ENCODE data around the gene PCSK6.
A peak's percentile ranks its signal among the peaks of the same experiment; 100 is the strongest.

DNA sequence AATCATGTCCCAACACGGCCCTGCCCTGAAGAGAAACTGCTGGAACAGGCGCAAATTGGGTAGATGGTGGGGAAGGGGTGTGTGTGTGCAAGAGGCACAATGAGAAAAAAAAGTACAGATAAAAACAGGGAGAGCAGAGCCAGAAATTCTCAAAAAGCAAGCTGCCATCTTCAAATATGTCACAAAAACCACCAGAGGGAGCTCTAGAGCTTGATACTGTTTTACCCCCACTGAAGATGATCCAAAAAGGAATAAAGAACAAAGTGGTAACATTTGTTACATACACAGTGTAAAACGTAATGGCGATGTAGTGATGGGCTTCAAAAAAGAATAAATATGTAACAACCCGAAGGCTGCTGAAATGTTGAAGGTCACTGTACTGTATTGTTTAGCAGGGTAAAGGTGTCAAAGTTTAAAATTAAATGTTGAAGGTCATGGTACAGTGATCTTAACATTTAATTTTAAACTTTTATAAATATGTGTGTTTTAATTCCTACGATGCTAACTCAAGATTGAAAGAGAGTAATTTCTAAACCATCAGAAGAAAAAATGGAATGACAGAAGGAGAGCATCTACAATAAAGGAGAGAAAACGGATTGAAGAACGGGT lies 200.5 kb downstream of the PCSK6 start:
- TF ChIP-seq TCF7 (CRISPR knock-in tag; IDR thresholded peaks at IDR 0.05; ENCODE audit: low read depth) = no peak
- TF ChIP-seq, protein P1, sequence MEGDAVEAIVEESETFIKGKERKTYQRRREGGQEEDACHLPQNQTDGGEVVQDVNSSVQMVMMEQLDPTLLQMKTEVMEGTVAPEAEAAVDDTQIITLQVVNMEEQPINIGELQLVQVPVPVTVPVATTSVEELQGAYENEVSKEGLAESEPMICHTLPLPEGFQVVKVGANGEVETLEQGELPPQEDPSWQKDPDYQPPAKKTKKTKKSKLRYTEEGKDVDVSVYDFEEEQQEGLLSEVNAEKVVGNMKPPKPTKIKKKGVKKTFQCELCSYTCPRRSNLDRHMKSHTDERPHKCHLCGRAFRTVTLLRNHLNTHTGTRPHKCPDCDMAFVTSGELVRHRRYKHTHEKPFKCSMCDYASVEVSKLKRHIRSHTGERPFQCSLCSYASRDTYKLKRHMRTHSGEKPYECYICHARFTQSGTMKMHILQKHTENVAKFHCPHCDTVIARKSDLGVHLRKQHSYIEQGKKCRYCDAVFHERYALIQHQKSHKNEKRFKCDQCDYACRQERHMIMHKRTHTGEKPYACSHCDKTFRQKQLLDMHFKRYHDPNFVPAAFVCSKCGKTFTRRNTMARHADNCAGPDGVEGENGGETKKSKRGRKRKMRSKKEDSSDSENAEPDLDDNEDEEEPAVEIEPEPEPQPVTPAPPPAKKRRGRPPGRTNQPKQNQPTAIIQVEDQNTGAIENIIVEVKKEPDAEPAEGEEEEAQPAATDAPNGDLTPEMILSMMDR (IDR thresholded peaks at IDR 0.05) = peak; percentile 64; the same call in 1 of the 2 replicates
